Measurements from ENCODE around the gene TMEM59.

GRCh38 chr1:54053745-54054437, 887 bp upstream of the TMEM59 start:
- TF ChIP-seq CTCF (IDR thresholded peaks at IDR 0.05; ENCODE audit: borderline replicate concordance, extremely low read depth, low read length, poor library complexity, severe bottlenecking), result no peak
- TF ChIP-seq EZH2 (IDR thresholded peaks at IDR 0.05; ENCODE audit: borderline replicate concordance, low read depth, low read length, severe bottlenecking), result no peak
